Daoy (cell line): ENCODE data around the gene BCL2L15. TPM values are rescaled to one million over a fixed set of nuclear protein-coding genes. Genes with fewer than 3 reads are reported as not detected.

Source experiments
- DNase-seq: peaks from one replicate; pipeline ENCODE4 v3.0.0-alpha.2; 2015; ENCODE audit warnings: low read depth
- total RNA-seq: library from RNA; depleted of rRNA; stranded (reverse); fragments of >200 nt; shearing (Covaris generic); gene quantifications from 2 replicates; pipeline ENCODE4 v1.2.3, GENCODE V29; 2014

Gene BCL2L15
- total RNA-seq, 1 experiment from 2014 or later: 0.06 TPM

- DNase-seq: peak; percentile 39
These were observed 18.1 kb upstream of the BCL2L15 start for GRCh38 chr1:113905435-113905861.

- peak; percentile 100 for DNase-seq
These were observed 17.5 kb upstream of the BCL2L15 start, which contains the start of the genes AP4B1 and DCLRE1B for GRCh38 chr1:113904674-113905434. AP4B1 (minus strand) TSS chr1:113904799; CDS start chr1:113904717, 82 bp downstream. DCLRE1B (plus strand) TSS chr1:113905326; CDS start chr1:113905587, 261 bp downstream.

- DNase-seq: no peak
These were observed 16.9 kb upstream of the BCL2L15 start for GRCh38 chr1:113904293-113904673.

DNA sequence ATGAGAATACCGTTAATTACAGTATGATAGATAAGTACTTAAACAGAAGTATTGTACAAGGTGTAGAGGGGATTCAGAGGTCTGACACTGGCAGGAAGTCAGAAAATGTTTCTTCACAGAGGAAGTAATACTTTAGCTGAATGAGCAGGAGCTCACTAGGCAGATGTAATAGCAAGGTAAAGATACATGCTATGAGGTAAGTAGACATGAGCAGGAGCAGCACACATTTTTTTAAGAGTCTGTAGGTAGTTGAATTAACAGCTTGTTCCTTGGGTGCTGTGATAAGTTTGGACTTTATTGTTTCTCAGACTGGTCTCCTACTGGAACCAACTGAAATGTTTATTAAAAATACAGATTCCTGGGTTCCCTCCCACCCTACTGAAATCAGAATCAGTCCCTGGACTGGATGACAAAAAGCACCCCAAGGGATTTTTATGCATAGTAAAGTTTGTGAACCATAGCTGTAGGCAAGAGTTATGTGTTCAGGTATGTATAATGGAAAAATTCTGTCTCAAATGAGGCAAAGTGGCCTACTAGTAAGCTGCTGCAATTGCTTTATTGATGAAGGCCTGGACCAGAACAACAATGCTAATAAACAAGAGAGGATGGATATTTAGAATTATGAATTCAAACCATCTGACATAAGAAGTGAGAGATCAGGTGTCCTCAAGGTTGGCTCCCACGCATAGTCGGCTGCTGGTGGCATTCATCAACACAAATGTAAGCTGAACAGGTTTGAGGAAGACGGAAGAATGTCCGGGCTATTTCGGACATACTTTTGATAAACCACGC, 16.3 kb upstream of the BCL2L15 start:
- DNase-seq: peak; percentile 26

DNA sequence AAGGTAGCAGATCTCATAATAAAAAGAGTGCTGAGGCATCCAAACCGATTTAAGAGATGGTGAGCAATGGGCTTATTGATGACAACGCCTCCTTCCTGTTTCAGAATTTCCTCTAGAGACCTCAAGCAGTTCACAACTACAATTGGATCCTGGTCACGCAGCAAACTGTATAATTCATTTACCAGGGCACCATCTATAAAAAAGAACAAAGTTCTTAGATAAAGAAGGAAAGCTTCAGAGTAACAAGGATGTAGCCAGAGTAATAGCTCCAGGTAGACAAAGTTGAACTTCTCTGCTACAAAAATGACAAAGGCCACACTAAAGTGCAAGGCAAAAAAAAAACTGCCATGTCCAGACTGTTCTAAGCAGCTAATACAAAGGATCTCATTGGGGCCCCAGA, 13.8 kb upstream of the BCL2L15 start:
- no peak for DNase-seq

DNA sequence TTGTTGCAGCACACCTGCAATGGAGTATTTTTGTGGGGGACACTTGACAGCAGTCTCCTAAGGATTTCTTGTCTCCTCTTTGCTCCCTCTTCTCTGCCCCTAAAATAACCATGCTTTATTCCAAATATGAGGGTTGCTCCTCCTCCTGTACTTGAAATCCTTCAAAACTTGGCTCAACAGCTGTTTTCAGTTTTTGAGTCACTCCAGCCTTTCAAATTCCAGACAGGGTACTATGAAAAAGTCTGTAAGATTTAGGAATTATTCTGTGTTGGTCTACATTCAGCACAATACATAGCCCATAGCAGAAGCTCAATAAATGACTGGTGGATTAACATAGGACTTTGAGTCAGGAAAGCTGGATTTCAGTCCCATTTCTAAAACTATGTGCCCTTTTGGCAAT, 11.7 kb upstream of the BCL2L15 start:
- no peak for DNase-seq

GRCh38 chr1:113898241-113898814, 10.9 kb upstream of the BCL2L15 start:
- DNase-seq: no peak

DNA sequence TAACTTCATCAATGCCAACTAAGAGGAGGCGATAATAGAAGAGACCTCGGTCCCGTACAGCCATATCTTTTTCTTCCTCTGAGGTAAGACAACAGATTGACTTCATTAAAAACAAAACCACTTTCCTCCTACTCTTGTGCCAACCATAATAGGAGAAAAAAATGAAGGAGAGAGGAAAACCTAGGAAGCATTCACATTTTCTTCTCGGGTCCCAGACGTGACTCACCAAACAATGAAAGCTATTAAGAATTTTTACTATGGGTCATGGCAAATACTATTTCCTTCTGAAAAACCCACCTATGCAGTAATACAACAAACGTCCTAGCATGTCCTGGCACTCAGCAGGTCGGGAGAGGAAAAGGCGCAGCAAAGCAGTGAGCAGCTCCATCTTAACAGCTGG, 8.6 kb upstream of the BCL2L15 start:
- DNase-seq: no peak

DNA sequence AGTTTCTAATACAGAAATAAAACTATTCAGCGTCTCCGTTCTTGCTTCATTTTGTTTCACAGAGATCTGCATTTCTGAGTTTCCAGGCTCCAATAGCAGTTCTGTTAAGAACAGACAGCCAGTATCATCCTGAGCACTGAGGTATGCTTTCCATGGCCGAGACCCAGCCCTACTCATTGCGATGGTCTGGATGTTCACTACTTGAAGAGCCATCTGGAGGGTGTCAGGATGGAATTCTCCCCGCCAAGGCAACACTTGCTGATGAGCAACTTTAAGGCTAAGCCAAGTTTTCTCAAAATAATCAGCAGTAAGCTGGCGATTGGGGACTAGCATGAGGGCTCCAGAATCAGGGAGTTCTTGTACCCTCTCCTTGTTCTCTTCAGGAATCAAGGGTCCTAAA, 7.7 kb upstream of the BCL2L15 start:
- no peak for DNase-seq

- DNase-seq: no peak
These were observed 5.9 kb upstream of the BCL2L15 start for GRCh38 chr1:113893267-113893666.

DNA sequence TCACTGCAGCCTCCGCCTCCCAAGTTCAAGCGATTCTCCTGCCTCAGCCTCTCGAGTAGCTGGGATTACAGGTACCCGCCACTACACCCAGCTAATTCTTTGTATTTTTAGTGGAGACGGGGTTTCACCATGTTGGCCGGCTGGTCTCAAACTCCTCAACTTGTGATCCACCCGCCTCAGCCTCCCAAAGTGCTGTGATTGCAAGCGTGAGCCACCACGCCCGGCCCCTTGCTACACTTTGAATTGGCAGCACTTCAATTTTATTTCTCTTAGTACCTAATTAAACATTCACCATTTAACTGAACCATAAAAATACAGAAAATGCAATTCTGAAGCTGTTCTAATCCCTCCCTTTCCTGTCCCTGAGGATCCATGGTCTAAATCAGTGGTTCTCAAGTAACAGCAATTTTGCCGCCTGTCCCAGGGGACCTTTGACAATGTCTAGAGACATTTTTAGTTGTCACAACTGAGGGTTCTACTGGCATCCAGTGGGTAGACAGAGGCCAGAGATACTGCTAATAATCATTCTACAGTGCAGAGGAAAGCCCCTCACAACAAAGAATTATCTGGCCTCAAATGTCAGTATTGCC, 4.3 kb upstream of the BCL2L15 start:
- DNase-seq: no peak

DNA sequence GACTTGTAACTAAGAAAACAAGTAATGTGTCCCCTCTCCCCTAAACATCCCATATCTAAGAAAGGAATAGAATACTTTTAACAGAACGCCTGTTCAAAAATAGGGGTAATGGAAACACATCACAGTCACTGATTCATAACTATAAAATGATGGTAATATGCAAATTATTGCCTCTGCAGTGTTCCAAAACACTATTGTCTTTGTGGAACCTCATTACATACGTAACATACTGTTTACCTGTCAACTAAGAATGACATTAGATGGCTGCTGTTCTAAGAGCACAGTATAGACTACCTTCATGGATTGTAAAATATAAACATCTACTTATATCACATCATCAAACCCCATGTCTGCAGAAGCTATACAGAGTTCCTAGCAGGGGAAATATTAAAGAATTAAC, 3.4 kb upstream of the BCL2L15 start:
- DNase-seq: no peak

DNA sequence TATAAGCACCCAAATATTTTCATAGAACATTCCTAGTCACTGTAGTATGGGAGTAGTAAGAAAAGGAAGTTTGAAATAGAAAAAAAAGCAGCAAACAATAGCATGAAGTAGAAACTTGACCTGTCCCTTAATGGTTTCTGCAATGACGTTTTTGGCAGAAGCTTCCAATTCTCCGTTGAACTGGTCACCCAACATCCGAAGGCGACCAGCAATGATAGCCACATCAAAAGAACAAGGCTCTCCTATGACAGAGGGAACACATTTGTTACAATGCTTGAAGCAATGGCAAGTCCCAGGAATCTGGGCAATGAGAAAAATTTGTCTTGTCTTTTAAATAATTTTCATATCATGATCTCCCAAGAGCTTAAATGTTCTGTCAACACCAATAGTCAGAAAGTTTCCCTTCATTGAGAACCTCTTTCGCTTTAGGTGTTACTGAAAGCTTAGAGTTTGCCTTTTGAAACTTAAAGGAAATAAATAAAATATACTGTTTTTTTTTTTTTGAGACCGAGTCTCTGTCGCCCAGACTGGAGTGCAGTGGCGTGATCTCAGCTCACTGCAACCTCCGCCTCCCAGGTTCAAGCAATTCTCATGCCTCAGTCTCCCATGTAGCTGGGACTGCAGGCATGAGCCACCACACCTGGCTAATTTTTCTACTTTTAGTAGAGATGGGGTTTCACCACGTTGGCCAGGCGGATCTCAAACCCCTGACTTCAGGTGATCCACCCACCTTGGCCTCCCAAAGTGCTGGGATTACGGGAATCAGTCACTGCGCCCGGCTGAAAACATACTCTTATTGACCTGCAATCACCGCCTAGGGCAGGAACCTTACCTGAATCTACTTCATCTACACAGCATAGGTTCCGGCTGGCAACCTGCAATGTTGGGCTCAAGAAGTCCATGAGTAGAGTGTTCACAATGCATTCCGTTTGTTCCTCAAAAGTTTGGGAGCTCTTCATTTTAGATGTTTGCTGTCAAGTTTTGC, 672 bp downstream of the BCL2L15 start:
- no peak for DNase-seq

- no peak for DNase-seq
These were observed 5.7 kb downstream of the BCL2L15 start for GRCh38 chr1:113881661-113882060.

GRCh38 chr1:113879739-113880038, 7.7 kb downstream of the BCL2L15 start:
- DNase-seq: no peak

DNA sequence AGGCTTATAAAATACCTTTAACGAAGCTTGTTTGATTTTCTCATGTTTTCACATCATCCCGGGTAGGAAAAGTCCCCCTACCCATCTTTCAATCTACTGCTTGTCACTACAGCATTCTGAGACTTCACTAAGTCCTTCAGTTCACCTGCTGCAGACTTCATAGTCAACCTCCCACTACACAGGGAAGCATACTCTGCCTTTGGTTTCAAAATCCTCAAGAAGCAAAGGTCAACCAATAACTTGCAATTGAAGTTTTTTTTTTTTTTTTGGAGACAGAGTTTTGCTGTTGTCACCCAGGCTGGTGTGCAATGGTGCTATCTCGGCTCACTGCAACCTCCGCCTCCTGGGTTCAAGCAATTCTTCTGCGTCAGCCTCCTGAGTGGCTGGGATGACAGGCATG, 11.2 kb downstream of the BCL2L15 start:
- no peak for DNase-seq

GRCh38 chr1:113875714-113876113, 11.7 kb downstream of the BCL2L15 start:
- no peak for DNase-seq

DNA sequence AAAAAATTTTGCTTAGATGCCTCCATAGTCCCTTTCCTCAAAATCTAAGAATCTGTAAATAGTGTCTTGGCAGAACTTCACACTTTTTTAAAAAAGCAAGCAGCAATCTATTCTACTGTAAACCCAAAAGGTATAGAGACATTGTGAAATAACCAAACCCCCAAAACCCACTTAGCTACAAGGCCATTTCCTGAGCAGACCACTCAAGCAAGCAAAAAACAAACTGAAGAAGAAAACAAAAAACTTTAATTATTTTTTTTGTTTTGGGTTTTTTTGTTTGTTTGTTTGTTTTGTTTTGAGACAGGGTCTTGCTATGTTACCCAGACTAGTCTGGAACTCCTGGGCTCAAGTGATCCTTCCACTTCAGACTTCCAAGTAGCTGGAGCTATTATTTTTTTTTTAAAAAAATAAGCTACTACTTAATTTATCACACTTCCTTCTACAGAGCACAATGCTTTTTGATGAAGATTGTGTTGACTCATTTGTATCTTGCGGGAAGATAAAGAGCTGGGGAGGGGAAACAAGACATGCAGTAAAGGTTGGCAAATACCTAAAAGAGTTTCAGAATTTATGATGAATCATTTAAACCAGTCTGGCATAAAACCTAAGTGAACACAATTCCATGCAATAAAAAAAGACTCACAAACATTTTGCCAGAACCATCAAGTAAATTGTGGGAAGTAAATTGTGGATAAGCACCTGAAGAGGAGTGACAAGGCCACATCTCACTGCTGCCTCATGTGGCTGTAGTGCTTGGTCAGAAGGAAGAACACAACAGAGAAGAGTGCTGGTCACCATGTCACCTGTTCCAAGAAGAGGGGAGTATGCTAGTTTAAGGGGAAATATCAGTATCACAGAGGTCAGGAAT, 13.1 kb downstream of the BCL2L15 start:
- peak; percentile 39 for DNase-seq

DNA sequence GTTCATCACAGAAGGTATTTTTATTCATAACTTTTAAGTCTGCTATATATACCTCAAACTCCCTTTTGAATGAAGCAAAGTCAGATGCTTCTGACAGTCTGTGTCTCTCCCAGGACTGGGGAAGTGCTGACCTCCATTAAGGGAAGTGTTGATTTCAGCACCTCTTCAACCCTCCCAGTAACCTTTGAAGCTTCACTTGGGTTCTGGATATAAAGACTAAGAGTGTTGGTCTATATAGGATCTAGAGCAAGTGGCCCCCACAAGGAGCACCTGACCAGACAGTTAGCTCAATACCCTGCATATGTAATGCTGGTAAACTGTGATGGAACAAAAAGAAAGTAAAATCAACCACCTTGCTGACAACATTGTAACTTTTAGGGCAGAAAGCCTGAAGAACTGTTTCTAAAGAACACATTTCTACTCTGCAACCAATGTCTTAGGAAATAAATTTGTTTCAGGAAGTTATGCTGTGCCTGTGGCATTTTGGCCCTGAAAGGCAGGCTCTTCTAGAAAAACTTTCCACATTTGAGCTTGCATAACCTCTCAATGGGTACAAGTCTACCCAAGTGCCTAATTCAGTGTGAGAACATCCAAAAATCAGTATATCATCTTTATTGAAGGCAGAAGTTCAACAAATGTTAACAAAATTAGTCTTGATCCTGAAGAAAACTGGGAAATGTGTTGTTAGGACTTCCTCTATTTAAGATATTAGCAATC, 15.0 kb downstream of the BCL2L15 start:
- DNase-seq: no peak
